Glomerular visceral epithelial cell (primary cell): ENCODE data around the gene SLCO4A1.

Source experiments
- DNase-seq: peaks from one replicate; pipeline ENCODE4 v3.0.0-alpha.2; 2016; ENCODE audit errors: extremely low spot score

SLCO4A1 gene

DNA sequence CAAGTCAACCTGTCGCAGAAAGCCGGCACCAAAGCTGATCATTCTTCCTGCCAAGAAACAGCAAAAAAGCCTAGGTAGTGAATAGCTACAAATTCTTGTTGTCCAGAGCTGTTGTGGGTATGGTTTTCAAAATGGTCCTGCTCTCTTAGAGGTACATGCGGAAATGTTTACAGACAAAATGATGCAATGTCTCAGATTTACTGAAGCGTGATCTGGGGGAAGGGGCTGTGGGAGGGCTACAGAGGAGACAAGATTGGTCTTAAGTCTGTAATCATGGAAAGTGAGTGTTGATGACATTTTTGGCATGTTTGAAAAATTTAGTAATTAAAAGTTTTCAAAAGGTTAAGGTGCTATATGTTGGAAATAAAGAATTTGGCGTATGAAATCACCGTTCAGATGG, 72.5 kb downstream of the SLCO4A1 start:
- DNase-seq: no peak

DNA sequence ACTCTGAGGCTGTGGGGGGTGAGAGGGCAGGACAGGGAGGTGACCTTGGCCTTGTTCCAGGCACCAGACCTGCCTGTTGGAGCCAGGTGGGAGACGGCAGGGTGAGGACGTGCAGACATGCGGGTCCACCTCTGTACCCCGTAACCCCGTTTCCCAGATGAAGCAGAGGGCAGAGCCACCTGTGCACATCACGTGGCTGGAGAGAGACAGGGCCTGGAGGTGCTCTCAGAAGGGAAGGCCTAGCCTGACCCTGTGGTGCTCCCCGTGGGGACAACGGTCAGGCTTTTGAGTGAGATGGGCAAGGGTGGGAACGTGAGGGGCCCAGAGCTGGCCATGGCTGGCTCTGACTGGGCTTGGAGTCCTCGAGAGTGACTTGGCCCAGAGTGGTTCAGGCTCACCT, 72.9 kb downstream of the SLCO4A1 start:
- no peak for DNase-seq

DNA sequence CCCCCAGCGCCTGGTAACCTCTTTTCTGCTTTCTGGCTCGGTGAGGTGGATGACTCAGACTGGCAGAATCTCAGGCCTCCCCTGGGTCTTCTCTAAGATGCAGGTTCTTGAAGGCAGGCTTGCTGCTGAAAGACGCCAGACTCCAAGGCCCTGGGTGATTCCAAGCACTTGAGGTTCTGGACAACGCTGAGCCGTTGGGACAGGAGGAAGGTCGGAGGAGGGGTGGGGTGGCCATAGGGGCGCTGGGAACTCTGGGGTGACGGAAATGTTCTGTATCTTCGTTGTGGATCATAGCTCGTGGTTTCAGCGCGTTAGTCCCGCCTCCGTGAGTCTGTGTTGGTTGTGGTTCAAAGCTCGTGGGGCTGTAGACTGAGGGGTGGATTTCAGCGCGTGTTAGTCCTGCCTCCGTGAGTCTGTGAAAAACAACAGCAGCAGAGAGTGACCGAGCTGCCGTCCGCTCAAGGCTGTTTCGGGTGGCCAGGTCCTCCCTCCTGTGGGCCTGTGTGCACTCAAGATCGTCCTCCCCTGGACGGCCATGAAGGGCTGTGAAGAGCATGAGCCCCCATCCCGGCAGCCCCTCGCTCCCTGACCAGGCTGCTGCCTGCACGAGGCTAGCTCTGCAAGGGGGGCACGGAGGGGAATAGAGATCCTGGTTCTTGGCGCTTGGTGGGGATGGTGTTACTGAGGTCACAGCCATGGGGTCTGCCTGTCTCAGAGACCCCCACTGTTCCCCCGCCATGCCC, 74.1 kb downstream of the SLCO4A1 start:
- no peak for DNase-seq

GRCh38 chr20:62716941-62717310, 74.6 kb downstream of the SLCO4A1 start:
- no peak for DNase-seq

DNA sequence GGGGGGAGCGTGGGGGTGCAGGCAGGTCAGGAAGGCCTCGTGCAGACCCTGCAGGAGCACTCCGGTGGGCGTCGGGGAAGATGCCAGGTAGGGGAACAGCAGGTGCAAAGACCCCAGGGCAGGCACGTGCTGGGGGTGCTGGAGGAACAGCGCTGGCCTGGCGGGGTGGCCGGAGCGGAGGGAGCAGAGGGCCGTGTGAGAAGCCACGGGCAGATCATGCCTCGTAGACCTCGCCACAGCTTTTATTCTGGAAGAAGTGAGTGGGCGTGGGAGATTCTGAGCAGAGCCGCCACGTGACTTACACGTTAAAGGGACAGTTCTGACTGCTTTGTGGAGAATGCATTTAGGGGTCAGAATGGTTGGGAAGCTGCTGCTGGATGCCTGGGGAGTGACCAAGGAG, 75.6 kb downstream of the SLCO4A1 start:
- no peak for DNase-seq

GRCh38 chr20:62718546-62718945, 76.2 kb downstream of the SLCO4A1 start:
- no peak for DNase-seq

- no peak for DNase-seq
Observed at GRCh38 chr20:62719250-62719935, 77.1 kb downstream of the SLCO4A1 start.
